Calu3 (cell line): Measurements from ENCODE around the gene RBFOX1. TPM values are rescaled to one million over a fixed set of nuclear protein-coding genes. Genes with fewer than 3 reads are reported as not detected.

Experiments used
- BruUV-seq: library from RNA; stranded (reverse); fragments of 400-500 nt; replicated peaks from 2 replicates; lab custom pipeline; 2021; lab: Mats Ljungman, UMichigan
- CTCF ChIA-PET: fragments of 300-600 bp; sonication (Branson Sonifier 250); formaldehyde crosslinking; loops from one replicate; lab custom pipeline; 2022; ENCODE audit warnings: antibody characterized with exemption; lab: Charles Lee
- DNase-seq: peaks from one replicate; pipeline ENCODE4 v3.0.0; 2022
- H3K27ac Mint-ChIP-seq: one replicate; pipeline ENCODE4 v1.8.0; 2022; ENCODE audit warnings: mixed read lengths; ENCODE audit not compliant: unreplicated experiment
- H3K27me3 Mint-ChIP-seq: one replicate; pipeline ENCODE4 v1.8.0; 2022; ENCODE audit warnings: mixed read lengths; ENCODE audit not compliant: unreplicated experiment
- H3K36me3 Mint-ChIP-seq: one replicate; pipeline ENCODE4 v1.8.0; 2022; ENCODE audit warnings: mild to moderate bottlenecking, moderate library complexity, mixed read lengths; ENCODE audit not compliant: insufficient read depth, unreplicated experiment
- H3K4me1 Mint-ChIP-seq: one replicate; pipeline ENCODE4 v1.8.0; 2022; ENCODE audit warnings: mild to moderate bottlenecking, low read depth, mixed read lengths; ENCODE audit not compliant: unreplicated experiment
- H3K4me3 Mint-ChIP-seq: one replicate; pipeline ENCODE4 v1.8.0; 2022; ENCODE audit warnings: mild to moderate bottlenecking, low read depth, moderate library complexity, mixed read lengths; ENCODE audit not compliant: unreplicated experiment
- H3K9me3 Mint-ChIP-seq: one replicate; pipeline ENCODE4 v1.8.0; 2022; ENCODE audit warnings: low read depth, mixed read lengths; ENCODE audit not compliant: unreplicated experiment
- intact Hi-C: fragments of 100-400 bp; cut with micrococcal nuclease; formaldehyde crosslinking; loops from one replicate; pipeline ENCODE4 v1.10.0; 2022; ENCODE audit not compliant: unreplicated experiment
- total RNA-seq: library from RNA; stranded (reverse); gene quantifications from 2 replicates; pipeline ENCODE4 v1.2.3, GENCODE V29; 2022
- TF ChIP-seq, protein P1 (sequence below): fragments of 200-600 bp; IDR thresholded peaks from one replicate; pipeline ENCODE4 v1.8.0; 2022; ENCODE audit warnings: antibody characterized with exemption; ENCODE audit not compliant: unreplicated experiment

RBFOX1 gene
- total RNA-seq, 1 experiment from 2014 or later, result not detected

DNA sequence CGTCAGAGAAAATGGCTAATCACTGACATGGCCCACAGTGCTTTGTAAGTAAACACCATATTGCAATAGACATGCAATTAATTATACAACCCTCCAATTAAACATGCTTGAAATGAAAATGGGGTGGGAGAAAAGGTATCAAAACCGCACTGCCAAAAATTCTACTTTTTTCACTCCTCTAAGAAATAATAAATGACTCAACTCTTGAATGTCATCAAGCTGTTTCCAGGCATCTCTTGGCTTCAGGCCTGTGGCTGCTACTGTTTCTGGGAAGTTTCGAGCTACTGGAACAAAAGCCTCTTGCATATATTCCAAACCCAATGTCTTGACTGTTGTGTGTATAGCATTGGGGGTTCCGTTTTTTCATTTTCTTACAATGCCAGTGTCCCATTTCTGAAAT lies 412.6 kb downstream of the RBFOX1 start:
- H3K4me3 Mint-ChIP-seq, result no peak overlapping the region
- H3K36me3 Mint-ChIP-seq, result no peaks in the 10 kb centered on the region
- no peak overlapping the region for H3K27ac Mint-ChIP-seq
- TF ChIP-seq, protein P1, sequence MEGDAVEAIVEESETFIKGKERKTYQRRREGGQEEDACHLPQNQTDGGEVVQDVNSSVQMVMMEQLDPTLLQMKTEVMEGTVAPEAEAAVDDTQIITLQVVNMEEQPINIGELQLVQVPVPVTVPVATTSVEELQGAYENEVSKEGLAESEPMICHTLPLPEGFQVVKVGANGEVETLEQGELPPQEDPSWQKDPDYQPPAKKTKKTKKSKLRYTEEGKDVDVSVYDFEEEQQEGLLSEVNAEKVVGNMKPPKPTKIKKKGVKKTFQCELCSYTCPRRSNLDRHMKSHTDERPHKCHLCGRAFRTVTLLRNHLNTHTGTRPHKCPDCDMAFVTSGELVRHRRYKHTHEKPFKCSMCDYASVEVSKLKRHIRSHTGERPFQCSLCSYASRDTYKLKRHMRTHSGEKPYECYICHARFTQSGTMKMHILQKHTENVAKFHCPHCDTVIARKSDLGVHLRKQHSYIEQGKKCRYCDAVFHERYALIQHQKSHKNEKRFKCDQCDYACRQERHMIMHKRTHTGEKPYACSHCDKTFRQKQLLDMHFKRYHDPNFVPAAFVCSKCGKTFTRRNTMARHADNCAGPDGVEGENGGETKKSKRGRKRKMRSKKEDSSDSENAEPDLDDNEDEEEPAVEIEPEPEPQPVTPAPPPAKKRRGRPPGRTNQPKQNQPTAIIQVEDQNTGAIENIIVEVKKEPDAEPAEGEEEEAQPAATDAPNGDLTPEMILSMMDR, result no peak
- CTCF ChIA-PET, result no interaction called here
- DNase-seq, result no peak
- no peaks in the 10 kb centered on the region for H3K4me1 Mint-ChIP-seq
- intact Hi-C loops, result no loop called here
- no TSS peak for BruUV-seq
- no peaks in the 10 kb centered on the region for H3K27me3 Mint-ChIP-seq
- H3K9me3 Mint-ChIP-seq, result no peaks in the 10 kb centered on the region

DNA sequence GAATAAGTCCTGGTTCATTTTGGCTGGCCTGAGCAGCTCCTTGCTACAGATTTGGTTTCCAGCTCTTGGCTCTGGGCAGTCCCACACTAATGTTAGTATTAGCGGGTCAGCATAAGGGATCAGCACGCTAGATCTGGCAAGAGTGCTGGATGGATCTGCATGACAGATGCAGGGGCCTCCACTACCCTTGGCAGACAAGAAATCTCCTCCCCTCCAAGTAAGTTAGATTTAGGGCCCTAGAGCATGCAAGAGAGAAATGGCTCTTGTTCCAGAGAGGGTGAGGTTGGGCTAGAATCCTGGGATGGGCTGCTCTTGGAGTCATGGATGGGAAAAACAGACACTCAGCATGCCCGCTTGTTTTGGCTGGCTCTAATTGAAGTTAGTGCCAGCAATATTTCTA lies 414.3 kb downstream of the RBFOX1 start:
- CTCF ChIA-PET, result interaction anchor here (0.6 to 0.7 kb wide), 2 partner anchors 265 to 389 kb away, joined by 4 read pairs; no protein-coding TSS in a partner anchor
- Mint-ChIP-seq H3K27ac (no peak overlapping the region), H3K27me3 (no peaks in the 10 kb centered on the region), H3K36me3 (no peaks in the 10 kb centered on the region), H3K4me1 (no peaks in the 10 kb centered on the region), H3K4me3 (no peak overlapping the region), H3K9me3 (no peaks in the 10 kb centered on the region)
- TF ChIP-seq, protein P1, result no peak
- no TSS peak for BruUV-seq
- no peak for DNase-seq
- intact Hi-C loops, result no loop called here

DNA sequence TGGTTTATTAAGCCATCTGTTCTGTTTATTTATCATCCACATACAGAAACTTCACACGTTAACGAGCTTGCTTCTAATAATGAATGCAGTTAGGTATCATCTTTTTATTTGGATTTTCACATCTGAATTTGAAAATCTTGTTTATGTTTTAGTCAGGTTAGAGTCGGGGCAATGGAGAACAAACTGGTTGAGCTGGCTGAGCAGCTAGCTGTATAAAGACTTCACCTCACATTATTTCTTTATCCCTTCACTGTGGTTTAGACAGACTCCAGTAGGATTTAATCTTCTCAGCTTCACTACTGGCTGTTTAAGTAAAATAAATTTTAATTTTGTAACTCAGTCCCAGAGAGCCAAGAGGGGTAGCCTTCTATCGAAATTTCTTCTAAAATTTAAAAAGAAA lies 415.9 kb downstream of the RBFOX1 start:
- no peaks in the 10 kb centered on the region for H3K27me3 Mint-ChIP-seq
- H3K4me1 Mint-ChIP-seq, result no peaks in the 10 kb centered on the region
- TF ChIP-seq, protein P1, result no peak
- no peak for DNase-seq
- no TSS peak for BruUV-seq
- H3K27ac Mint-ChIP-seq, result no peak overlapping the region
- no peak overlapping the region for H3K4me3 Mint-ChIP-seq
- intact Hi-C loops, result no loop called here
- CTCF ChIA-PET, result no interaction called here
- H3K9me3 Mint-ChIP-seq, result no peaks in the 10 kb centered on the region
- H3K36me3 Mint-ChIP-seq, result no peaks in the 10 kb centered on the region

DNA sequence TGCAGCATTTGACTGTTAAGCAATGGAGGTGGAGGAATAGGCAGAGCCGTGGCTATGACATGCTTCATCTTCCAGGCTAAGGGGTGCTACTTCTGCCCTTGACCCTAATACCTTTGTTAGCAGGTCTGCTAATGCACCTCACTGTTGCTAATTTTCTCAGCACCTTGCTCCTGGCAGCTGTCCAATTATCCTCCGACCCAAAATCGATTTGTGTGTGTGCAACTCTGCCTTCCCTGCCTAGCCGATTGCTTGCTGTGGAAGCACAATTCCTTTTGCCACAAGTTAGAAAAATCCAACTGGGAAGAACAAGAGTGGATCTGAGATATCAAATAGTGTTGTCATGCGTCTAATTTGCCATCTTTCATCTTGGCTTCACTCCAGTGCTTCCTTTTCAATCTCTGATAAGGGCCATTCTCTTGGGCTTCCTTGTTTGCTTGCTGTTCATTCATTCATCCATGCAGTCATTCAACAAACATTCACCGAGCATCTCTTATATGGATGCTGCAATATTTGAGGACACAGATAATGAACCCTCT lies 422.8 kb downstream of the RBFOX1 start:
- H3K9me3 Mint-ChIP-seq, result peaks cover 9% of the 10 kb centered on the region
- no peak for DNase-seq
- no peaks in the 10 kb centered on the region for H3K36me3 Mint-ChIP-seq
- H3K4me1 Mint-ChIP-seq, result no peaks in the 10 kb centered on the region
- H3K27me3 Mint-ChIP-seq, result no peaks in the 10 kb centered on the region
- no peak overlapping the region for H3K27ac Mint-ChIP-seq
- intact Hi-C loops, result no loop called here
- TF ChIP-seq, protein P1, result no peak
- CTCF ChIA-PET, result interaction anchor here (0.6 kb wide), 1 partner anchor 484 kb away, joined by 6 read pairs; no protein-coding TSS in a partner anchor
- no peak overlapping the region for H3K4me3 Mint-ChIP-seq
- no TSS peak for BruUV-seq
